Transverse colon (tissue), 4 donors: Measurements from ENCODE around the gene AFG1L. TPM values are rescaled to one million over a fixed set of nuclear protein-coding genes. Genes with fewer than 3 reads are reported as not detected.
"Not testable (repeated sequence)": the region's sequence is repeated elsewhere in the genome, so short reads cannot be mapped to it uniquely, and the experiment has no call there.

Experiments
- DNase-seq: peaks from one replicate; pipeline ENCODE4 v3.0.0-alpha.2; 2019
- H3K27ac ChIP-seq, 4 donors: fragments of 200-600 bp; sonication (generic); 2 replicates each; pipeline ENCODE4 v1.5.1; 2016 to 2018; ENCODE audit warnings: inconsistent platforms in 4 of 4
- H3K27me3 ChIP-seq: fragments of 200-600 bp; sonication (generic); 2 replicates; pipeline ENCODE4 v1.5.1; 2017; ENCODE audit warnings: inconsistent platforms
- H3K36me3 ChIP-seq, 4 donors: fragments of 200-600 bp; sonication (generic); 2 replicates each; pipeline ENCODE4 v1.5.1; 2017 to 2019; ENCODE audit warnings: inconsistent platforms in 4 of 4
- H3K4me1 ChIP-seq, 4 donors: fragments of 200-600 bp; sonication (generic); 2 replicates each; pipeline ENCODE4 v1.5.1; 2017 to 2020; ENCODE audit warnings: inconsistent platforms in 4 of 4
- H3K4me3 ChIP-seq, 4 donors: fragments of 200-600 bp; sonication (generic); 1 replicate in 1 of 4; 2 replicates in 3 of 4; pipeline versions ENCODE4 v1.5.1 to v1.6.1; 2017 to 2019; ENCODE audit warnings: inconsistent platforms in 4 of 4
- H3K9me3 ChIP-seq, 2 donors: fragments of 200-600 bp; sonication (generic); 2 replicates each; pipeline ENCODE4 v1.5.1; 2017 to 2019; ENCODE audit warnings: inconsistent platforms in 2 of 2
- EP300 ChIP-seq: sonication (generic); formaldehyde crosslinking; IDR thresholded peaks from one replicate; pipeline ENCODE4 v1.6.1; 2017; ENCODE audit warnings: antibody characterized with exemption, low read depth
- POLR2A ChIP-seq: fragments of 450-650 bp; IDR thresholded peaks from one replicate; pipeline ENCODE4 v1.6.1; 2016; ENCODE audit warnings: antibody characterized with exemption, mild to moderate bottlenecking, moderate library complexity
- POLR2AphosphoS5 ChIP-seq, 3 donors: sonication (generic); formaldehyde crosslinking; IDR thresholded peaks; one replicate each; pipeline ENCODE4 v1.6.1; 2016; ENCODE audit warnings: antibody characterized with exemption in 3 of 3
- WGBS, 2 donors: methylation state at CpG; one replicate each; pipeline ENCODE4 v1.1.5; 2018; ENCODE audit warnings: low coverage in 1 of 2; 5-methylcytosine and 5-hydroxymethylcytosine counted together
- in situ Hi-C, 4 donors: fragments of 200-750 bp; cut with MboI; loops; one replicate each; pipeline versions ENCODE4 v1.15.0 to v1.15.1; 2017; ENCODE audit warnings: low sequenced_read_pairs in 3 of 4, low pct_ligation_motif_present in 1 of 4, low pct_unique_long_range_greater_than_20kb in 1 of 4
- intact Hi-C: fragments of 100-400 bp; cut with DNase I; formaldehyde crosslinking; loops from one replicate; pipeline ENCODE4 v1.15.1; 2023; ENCODE audit warnings: low total_unique reads
- total RNA-seq, 4 donors: library from RNA; depleted of rRNA; stranded (reverse); fragments of >200 nt; gene quantifications; one replicate each; pipeline ENCODE4 v1.1.0, GENCODE V29; 2016
- TF ChIP-seq, protein P1 (sequence below), 5 experiments: fragments of 200-600 bp in 3 of 5; fragments of 450-650 bp in 2 of 5; sonication (generic) in 3 of 5; IDR thresholded peaks; 1 replicate in 2 of 5; 2 replicates in 3 of 5; pipeline ENCODE4 v1.5.1; 2016 to 2017; ENCODE audit warnings: antibody characterized with exemption in 5 of 5, inconsistent platforms in 3 of 5, mild to moderate bottlenecking in 2 of 5, moderate library complexity in 1 of 5

AFG1L gene
- total RNA-seq, 4 donors from 2014 or later = 2.2 to 22.5 (median 5.5) TPM

DNA sequence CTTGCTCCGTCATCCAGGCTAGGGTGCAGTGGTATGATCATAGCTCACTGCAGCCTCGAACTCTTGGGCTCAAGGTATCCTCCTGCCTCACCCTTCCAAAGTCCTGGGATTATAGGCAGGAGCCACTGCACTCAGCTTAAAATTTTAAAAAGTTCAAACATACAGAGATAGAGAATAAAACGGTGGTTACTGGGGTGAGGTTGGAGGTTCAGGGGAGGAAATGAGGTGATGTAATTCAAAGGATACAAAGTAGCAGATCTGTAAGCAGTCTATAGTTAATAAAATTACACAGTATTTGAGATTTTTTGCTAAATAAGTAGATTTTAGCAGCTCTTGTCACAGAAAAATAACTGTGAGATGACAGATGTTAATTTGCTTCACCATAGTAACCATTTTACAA, 7.5 kb upstream of the AFG1L start:
- Histone ChIP-seq H3K27me3 (no peaks in the 10 kb centered on the region), H3K4me1 (no peaks in the 10 kb centered on the region), H3K27ac (no peak overlapping the region), H3K4me3 (no peak overlapping the region), H3K36me3 (no peaks in the 10 kb centered on the region), H3K9me3 (no peaks in the 10 kb centered on the region)
- in situ Hi-C loops = no loop called here
- TF ChIP-seq EP300 (no peak), POLR2A (no peak), POLR2AphosphoS5 (IDR thresholded peaks at IDR 0.05) (no peak)
- TF ChIP-seq, protein P1, sequence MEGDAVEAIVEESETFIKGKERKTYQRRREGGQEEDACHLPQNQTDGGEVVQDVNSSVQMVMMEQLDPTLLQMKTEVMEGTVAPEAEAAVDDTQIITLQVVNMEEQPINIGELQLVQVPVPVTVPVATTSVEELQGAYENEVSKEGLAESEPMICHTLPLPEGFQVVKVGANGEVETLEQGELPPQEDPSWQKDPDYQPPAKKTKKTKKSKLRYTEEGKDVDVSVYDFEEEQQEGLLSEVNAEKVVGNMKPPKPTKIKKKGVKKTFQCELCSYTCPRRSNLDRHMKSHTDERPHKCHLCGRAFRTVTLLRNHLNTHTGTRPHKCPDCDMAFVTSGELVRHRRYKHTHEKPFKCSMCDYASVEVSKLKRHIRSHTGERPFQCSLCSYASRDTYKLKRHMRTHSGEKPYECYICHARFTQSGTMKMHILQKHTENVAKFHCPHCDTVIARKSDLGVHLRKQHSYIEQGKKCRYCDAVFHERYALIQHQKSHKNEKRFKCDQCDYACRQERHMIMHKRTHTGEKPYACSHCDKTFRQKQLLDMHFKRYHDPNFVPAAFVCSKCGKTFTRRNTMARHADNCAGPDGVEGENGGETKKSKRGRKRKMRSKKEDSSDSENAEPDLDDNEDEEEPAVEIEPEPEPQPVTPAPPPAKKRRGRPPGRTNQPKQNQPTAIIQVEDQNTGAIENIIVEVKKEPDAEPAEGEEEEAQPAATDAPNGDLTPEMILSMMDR (IDR thresholded peaks at IDR 0.05) = no peak
- DNase-seq = no peak
- 65 to 77% methylated on average over 2 to 3 of the region's 3 CpGs for WGBS, 2 donors
- intact Hi-C loops = no loop called here

DNA sequence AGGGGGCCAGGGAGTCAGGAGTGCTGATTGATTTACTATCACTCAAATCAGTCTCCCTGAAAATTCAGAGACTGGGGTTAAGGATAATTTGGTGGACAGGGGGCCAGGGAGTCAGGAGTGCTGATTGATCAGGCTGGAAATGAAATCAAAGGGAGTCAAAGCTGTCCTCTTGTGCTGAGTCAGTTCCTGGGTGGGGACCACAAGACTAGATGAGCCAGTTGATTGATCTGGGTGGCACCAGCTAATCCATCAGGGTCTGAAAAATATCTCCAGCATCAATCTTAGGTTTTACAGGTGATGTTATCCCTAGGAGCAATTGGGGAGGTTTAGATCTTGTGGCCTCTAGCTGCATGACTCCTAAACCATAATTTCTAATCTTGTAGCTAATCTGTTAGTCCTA, 6.1 kb upstream of the AFG1L start:
- DNase-seq = no peak
- intact Hi-C loops (no loop called here), in situ Hi-C loops (no loop called here)
- H3K4me3 ChIP-seq = no peak overlapping the region
- no peaks in the 10 kb centered on the region for H3K9me3 ChIP-seq
- H3K27ac ChIP-seq = no peak overlapping the region
- no peaks in the 10 kb centered on the region for H3K36me3 ChIP-seq
- H3K4me1 ChIP-seq = no peaks in the 10 kb centered on the region
- H3K27me3 ChIP-seq = no peaks in the 10 kb centered on the region
- TF ChIP-seq POLR2AphosphoS5 (IDR thresholded peaks at IDR 0.05) = no peak

DNA sequence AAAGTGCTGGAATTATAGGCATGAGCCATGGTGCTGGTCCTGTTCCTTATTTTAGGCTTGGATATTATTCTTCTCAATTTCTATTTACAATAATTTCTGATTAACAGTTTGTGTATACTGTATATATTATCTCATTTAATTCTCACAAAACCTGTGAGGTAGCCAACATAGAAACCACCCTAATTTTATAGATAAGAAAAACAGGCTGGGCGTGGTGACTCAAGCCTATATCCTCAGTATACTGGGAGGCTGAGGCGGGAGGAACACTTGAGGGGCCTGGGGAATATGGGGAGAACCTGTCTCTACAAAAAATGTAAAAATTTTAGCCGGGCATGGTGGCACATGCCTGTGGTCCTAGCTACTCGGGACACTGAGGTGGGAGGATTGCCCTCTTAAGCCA, 3.8 kb upstream of the AFG1L start:
- Histone ChIP-seq H3K27me3 (no peaks in the 10 kb centered on the region), H3K4me1 (peaks cover 5 to 13% (median 8%) of the 10 kb centered on the region in 4 donors), H3K36me3 (no peaks in the 10 kb centered on the region), H3K27ac (no peak overlapping the region), H3K9me3 (no peaks in the 10 kb centered on the region), H3K4me3 (no peak overlapping the region)
- intact Hi-C loops = no loop called here
- no peak for TF ChIP-seq POLR2AphosphoS5 (IDR thresholded peaks at IDR 0.05)
- TF ChIP-seq, protein P1 (IDR thresholded peaks at IDR 0.05) = no peak
- TF ChIP-seq EP300 = no peak
- no peak for TF ChIP-seq POLR2A
- 78 to 88% methylated on average over 2 to 4 of the region's 4 CpGs for WGBS, 2 donors
- no peak for DNase-seq
- in situ Hi-C loops = no loop called here

DNA sequence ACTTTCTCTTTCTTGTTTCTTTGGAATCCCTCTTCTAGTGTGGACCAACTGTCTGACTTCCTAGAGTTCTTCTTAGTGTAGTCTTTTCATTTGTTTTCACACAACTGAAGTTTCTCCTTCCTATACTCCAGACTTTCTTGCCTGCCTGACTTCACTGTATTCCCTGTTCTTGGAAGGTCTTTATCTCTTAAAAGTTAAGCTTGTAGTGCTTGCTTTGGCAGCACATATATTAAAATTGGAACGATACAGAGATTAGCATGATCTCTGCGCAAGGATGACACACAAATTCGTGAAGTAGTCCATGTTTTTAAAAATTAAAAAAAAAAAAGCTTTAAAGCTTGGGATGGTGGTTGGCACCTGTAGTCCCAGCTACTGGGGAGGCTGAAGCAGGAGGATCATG, 2.3 kb upstream of the AFG1L start:
- H3K36me3 ChIP-seq, H3K4me3 ChIP-seq, in situ Hi-C loops, H3K27me3 ChIP-seq, H3K9me3 ChIP-seq, intact Hi-C loops, DNase-seq, H3K27ac ChIP-seq: not testable (repeated sequence)
- H3K4me1 ChIP-seq = peaks cover 6 to 14% (median 8%) of the 10 kb centered on the region in 4 donors
- 50 to 92% methylated on average over 1 to 3 of the region's 3 CpGs for WGBS, 2 donors

DNA sequence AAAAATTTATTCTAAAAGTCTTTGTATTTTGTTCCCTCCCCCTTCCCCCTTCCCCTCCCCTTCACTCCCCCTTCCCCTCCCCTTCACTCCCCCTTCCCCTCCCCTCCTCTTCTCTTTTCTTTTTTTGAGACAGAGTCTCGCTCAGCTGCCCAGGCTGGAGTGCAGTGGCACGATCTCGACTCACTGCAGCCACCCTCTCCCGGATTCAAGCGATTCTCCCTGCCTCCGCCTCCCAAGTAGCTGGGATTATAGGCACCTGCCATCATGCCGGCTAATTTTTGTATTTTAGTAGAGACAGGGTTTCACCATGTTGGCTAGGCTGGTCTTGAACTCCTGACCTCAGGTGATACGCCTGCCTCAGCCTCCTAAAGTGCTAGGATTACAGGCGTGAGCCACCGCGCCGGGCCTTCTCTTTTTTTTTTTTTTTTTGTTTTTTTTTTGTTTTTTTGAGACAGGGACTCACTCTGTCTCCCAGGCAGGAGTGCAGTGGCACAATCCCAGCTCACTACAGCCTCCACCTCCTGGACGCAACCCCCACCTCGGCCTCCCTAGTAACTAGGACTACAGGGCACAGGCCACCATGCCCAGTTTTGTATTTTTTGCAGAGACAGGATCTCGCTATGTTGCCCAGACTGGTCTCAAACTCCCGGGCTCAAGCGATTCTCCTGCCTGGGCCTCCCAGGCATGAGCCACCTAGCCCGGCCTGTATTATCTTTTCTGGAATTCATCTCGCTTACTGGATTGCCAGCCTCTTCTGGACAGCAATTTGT, 1.1 kb upstream of the AFG1L start:
- peaks cover 6 to 20% (median 8%) of the 10 kb centered on the region in 4 donors for H3K4me1 ChIP-seq
- H3K27ac ChIP-seq = peak overlapping the region; percentile 90 to 99 (median 92)
- H3K36me3 ChIP-seq = no peaks in the 10 kb centered on the region
- no peaks in the 10 kb centered on the region for H3K27me3 ChIP-seq
- no peaks in the 10 kb centered on the region for H3K9me3 ChIP-seq
- in situ Hi-C loops = no loop called here
- H3K4me3 ChIP-seq = peak overlapping the region in 2 of 4 donors; percentile 73 to 97
- no peak for DNase-seq
- WGBS, 2 donors = 91 to 92% methylated on average over 10 to 19 of the region's 19 CpGs
- intact Hi-C loops = no loop called here
- no peak for TF ChIP-seq POLR2AphosphoS5 (IDR thresholded peaks at IDR 0.05)
- no peak for TF ChIP-seq POLR2A
- TF ChIP-seq EP300 = no peak
- TF ChIP-seq, protein P1 (IDR thresholded peaks at IDR 0.05) = no peak
